Vagina (tissue), 2 donors: ENCODE data around the gene WDR4.

Experiments
- CTCF ChIP-seq, 3 experiments: fragments of 450-650 bp in 2 of 3; fragments of 200-600 bp in 1 of 3; sonication (generic) in 1 of 3; IDR thresholded peaks; one replicate each; pipeline ENCODE4 v1.5.1; 2017 to 2019; ENCODE audit warnings: antibody characterized with exemption in 3 of 3, mild to moderate bottlenecking in 2 of 3, moderate library complexity in 2 of 3
- POLR2AphosphoS5 ChIP-seq, 2 donors: sonication (generic); formaldehyde crosslinking; IDR thresholded peaks; one replicate each; pipeline ENCODE4 v1.9.0; 2017; ENCODE audit warnings: antibody characterized with exemption in 2 of 2, mild to moderate bottlenecking in 2 of 2, low read depth in 1 of 2; ENCODE audit not compliant: insufficient read depth in 1 of 2

- TF ChIP-seq CTCF (IDR thresholded peaks at IDR 0.05) (no peak), POLR2AphosphoS5 (IDR thresholded peaks at IDR 0.05; ENCODE audit: insufficient read depth in 1 of 2, low read depth in 1 of 2) (no peak)
Measured at GRCh38 chr21:42854246-42855010, 24.9 kb downstream of the WDR4 start.
